GM18909 (cell line): ENCODE measurements around the gene FOXL1.

Experiments used
- ATAC-seq: cut with Tn5 transposase; IDR thresholded peaks from one replicate; pipeline ENCODE4 v1.9.1; 2021; ENCODE audit warnings: mild to moderate bottlenecking; ENCODE audit not compliant: unreplicated experiment, poor library complexity

Gene FOXL1

GRCh38 chr16:86625821-86626220 is 47.5 kb downstream of the FOXL1 start:
- ATAC-seq, result no peak

- no peak for ATAC-seq
These were observed 47.9 kb downstream of the FOXL1 start for GRCh38 chr16:86626284-86626683.

- ATAC-seq, result no peak
These were observed 48.6 kb downstream of the FOXL1 start for GRCh38 chr16:86626966-86627365.

GRCh38 chr16:86628614-86629013 is 50.3 kb downstream of the FOXL1 start:
- no peak for ATAC-seq

GRCh38 chr16:86630471-86630870 is 52.1 kb downstream of the FOXL1 start:
- ATAC-seq, result no peak

GRCh38 chr16:86631444-86631843 is 53.1 kb downstream of the FOXL1 start:
- ATAC-seq, result no peak
